ENCODE measurements around the gene TOM1L2. TPM values are rescaled to one million over a fixed set of nuclear protein-coding genes. Genes with fewer than 3 reads are reported as not detected.

TOM1L2 gene
- total and polyA plus RNA-seq, 2 experiments from 2014 or later = 46.4 to 145 TPM

- no peaks in the 10 kb centered on the region for H3K9me3 ChIP-seq (ENCODE audit: low read depth)
These were observed 174.9 kb downstream of the TOM1L2 start for GRCh38 chr17:17797119-17797809.

GRCh38 chr17:17796787-17797061, 175.5 kb downstream of the TOM1L2 start:
- Histone ChIP-seq H3K27me3 (no peaks in the 10 kb centered on the region), H3K27ac (no peak overlapping the region), H3K36me3 (peaks cover 15% of the 10 kb centered on the region), H3K9me3 (ENCODE audit: low read depth) (no peaks in the 10 kb centered on the region), H3K4me1 (ENCODE audit: low read depth) (peaks cover 3% of the 10 kb centered on the region), H3K4me3 (no peak overlapping the region)
- TF ChIP-seq CTCF (IDR thresholded peaks at IDR 0.05; ENCODE audit: low read depth, low read length) = no peak
- no peak for DNase-seq (ENCODE audit: low read depth in 1 of 2, low spot score in 1 of 2)

More at GRCh38 chr17:17797119-17797809, 174.9 kb downstream of the TOM1L2 start:
- H3K4me1 ChIP-seq (ENCODE audit: low read depth) = peaks cover 3% of the 10 kb centered on the region
- DNase-seq (ENCODE audit: low read depth in 1 of 2, low spot score in 1 of 2) = no peak
- H3K4me3 ChIP-seq = no peak overlapping the region
- no peak for TF ChIP-seq CTCF (IDR thresholded peaks at IDR 0.05; ENCODE audit: low read depth, low read length)
- H3K27ac ChIP-seq = no peak overlapping the region
- H3K27me3 ChIP-seq = no peaks in the 10 kb centered on the region
- H3K36me3 ChIP-seq = peaks cover 15% of the 10 kb centered on the region

- Histone ChIP-seq H3K27ac (no peak overlapping the region), H3K36me3 (peaks cover 15% of the 10 kb centered on the region), H3K4me1 (ENCODE audit: low read depth) (peaks cover 3% of the 10 kb centered on the region), H3K27me3 (no peaks in the 10 kb centered on the region), H3K9me3 (ENCODE audit: low read depth) (no peaks in the 10 kb centered on the region), H3K4me3 (no peak overlapping the region)
- DNase-seq (ENCODE audit: low read depth in 1 of 2, low spot score in 1 of 2) = no peak
- no peak for TF ChIP-seq CTCF (IDR thresholded peaks at IDR 0.05; ENCODE audit: low read depth, low read length)
These were observed 176.0 kb downstream of the TOM1L2 start for GRCh38 chr17:17795946-17796786.

- peaks cover 15% of the 10 kb centered on the region for H3K36me3 ChIP-seq
- no peak for TF ChIP-seq CTCF (IDR thresholded peaks at IDR 0.05; ENCODE audit: low read depth, low read length)
- peaks cover 3% of the 10 kb centered on the region for H3K4me1 ChIP-seq (ENCODE audit: low read depth)
These were observed 176.9 kb downstream of the TOM1L2 start for GRCh38 chr17:17795296-17795695.

GRCh38 chr17:17794382-17794781, 177.8 kb downstream of the TOM1L2 start:
- H3K4me3 ChIP-seq = no peak overlapping the region
- H3K27me3 ChIP-seq = no peaks in the 10 kb centered on the region
- H3K9me3 ChIP-seq (ENCODE audit: low read depth) = no peaks in the 10 kb centered on the region
- H3K27ac ChIP-seq = no peak overlapping the region
- no peak for TF ChIP-seq CTCF (IDR thresholded peaks at IDR 0.05; ENCODE audit: low read depth, low read length)
- H3K36me3 ChIP-seq = peaks cover 15% of the 10 kb centered on the region
- no peaks in the 10 kb centered on the region for H3K4me1 ChIP-seq (ENCODE audit: low read depth)
- no peak for DNase-seq (ENCODE audit: low read depth in 1 of 2, low spot score in 1 of 2)

More at GRCh38 chr17:17795296-17795695, 176.9 kb downstream of the TOM1L2 start:
- no peak overlapping the region for H3K27ac ChIP-seq
- H3K27me3 ChIP-seq = no peaks in the 10 kb centered on the region
- DNase-seq (ENCODE audit: low read depth in 1 of 2, low spot score in 1 of 2) = no peak
- H3K4me3 ChIP-seq = no peak overlapping the region
- H3K9me3 ChIP-seq (ENCODE audit: low read depth) = no peaks in the 10 kb centered on the region

Other genes with a start within 250 kb of the TOM1L2 start
- gene SREBF1, start 135.4 kb downstream of the TOM1L2 start, total RNA-seq = 36.4 and 45.9 TPM in 2 replicates
- 28.5 and 38.9 TPM in 2 replicates for gene SREBF1, start 135.4 kb downstream of the TOM1L2 start, polyA plus RNA-seq
- 0.18 and 0.21 TPM in 2 replicates for gene DRC3, start 462 bp upstream of the TOM1L2 start, total RNA-seq
- 2.4 and 4.1 TPM in 2 replicates for gene DRC3, start 462 bp upstream of the TOM1L2 start, polyA plus RNA-seq
- gene ATPAF2, start 66.8 kb upstream of the TOM1L2 start, total RNA-seq = 36.0 and 49.4 TPM in 2 replicates
- gene ATPAF2, start 66.8 kb upstream of the TOM1L2 start, polyA plus RNA-seq = 40.3 and 49.9 TPM in 2 replicates
- gene GID4, start 67.0 kb upstream of the TOM1L2 start, total RNA-seq = 9.8 and 10.7 TPM in 2 replicates
- 9.9 and 12.7 TPM in 2 replicates for gene GID4, start 67.0 kb upstream of the TOM1L2 start, polyA plus RNA-seq
- 48.1 and 49.5 TPM in 2 replicates for gene DRG2, start 115.5 kb upstream of the TOM1L2 start, total RNA-seq
- 44.8 and 49.7 TPM in 2 replicates for gene DRG2, start 115.5 kb upstream of the TOM1L2 start, polyA plus RNA-seq
- gene MYO15A, start 136.4 kb upstream of the TOM1L2 start, total RNA-seq = 2.5 and 4.9 TPM in 2 replicates
- gene MYO15A, start 136.4 kb upstream of the TOM1L2 start, polyA plus RNA-seq = 3.9 and 4.9 TPM in 2 replicates
- gene ALKBH5, start 211.4 kb upstream of the TOM1L2 start, total RNA-seq = 247 and 279 TPM in 2 replicates
- 257 and 321 TPM in 2 replicates for gene ALKBH5, start 211.4 kb upstream of the TOM1L2 start, polyA plus RNA-seq

Measured in cardiac muscle cell (in vitro differentiated cells and primary cell).